H1 (cell line): ENCODE measurements around the gene SLC16A8. TPM values are rescaled to one million over a fixed set of nuclear protein-coding genes. Genes with fewer than 3 reads are reported as not detected.

ENCODE experiments used
- MAFK ChIP-seq: IDR thresholded peaks from 2 replicates; pipeline ENCODE4 v1.6.1; 2012; ENCODE audit warnings: low read depth, mild to moderate bottlenecking, improper control_type of control experiment, low read length
- RAD21 ChIP-seq, 2 experiments: IDR thresholded peaks in 1 of 2; conservative IDR thresholded peaks in 1 of 2; 2 replicates each; pipeline ENCODE4 v1.6.1; 2011; ENCODE audit warnings: low read depth in 2 of 2, low read length in 2 of 2, improper control_type of control experiment in 1 of 2, inconsistent platforms in 1 of 2, mild to moderate bottlenecking in 1 of 2, moderate library complexity in 1 of 2
- polyA plus RNA-seq, 7 experiments: library from polyadenylated mRNA; depleted of rRNA in 3 of 7; stranded (reverse) in 5 of 7; unstranded in 2 of 7; fragments of >200 nt in 5 of 7; fragments of 200-250 nt in 2 of 7; gene quantifications; 1 replicate in 5 of 7; 2 replicates in 1 of 7; 4 replicates in 1 of 7; pipeline versions ENCODE4 v1.2.1 to v1.2.3, GENCODE V29; 2011 to 2013; ENCODE audit warnings: missing spikeins in 2 of 7, mixed read lengths in 2 of 7
- total RNA-seq: library from RNA; stranded (reverse); fragmentation: NEBNext Ultra II Directional; extraction: Animal tissue kit (Norgen Biotek cat#: 25700); gene quantifications from 2 replicates; pipeline ENCODE4 v1.2.1, GENCODE V29; 2021

Gene SLC16A8
- total and polyA plus RNA-seq, 2 of the 8 experiments (the other 6 are each of a cell fraction or from before 2014, with no cell fraction given), result 0.70 TPM; not detected in 1

DNA sequence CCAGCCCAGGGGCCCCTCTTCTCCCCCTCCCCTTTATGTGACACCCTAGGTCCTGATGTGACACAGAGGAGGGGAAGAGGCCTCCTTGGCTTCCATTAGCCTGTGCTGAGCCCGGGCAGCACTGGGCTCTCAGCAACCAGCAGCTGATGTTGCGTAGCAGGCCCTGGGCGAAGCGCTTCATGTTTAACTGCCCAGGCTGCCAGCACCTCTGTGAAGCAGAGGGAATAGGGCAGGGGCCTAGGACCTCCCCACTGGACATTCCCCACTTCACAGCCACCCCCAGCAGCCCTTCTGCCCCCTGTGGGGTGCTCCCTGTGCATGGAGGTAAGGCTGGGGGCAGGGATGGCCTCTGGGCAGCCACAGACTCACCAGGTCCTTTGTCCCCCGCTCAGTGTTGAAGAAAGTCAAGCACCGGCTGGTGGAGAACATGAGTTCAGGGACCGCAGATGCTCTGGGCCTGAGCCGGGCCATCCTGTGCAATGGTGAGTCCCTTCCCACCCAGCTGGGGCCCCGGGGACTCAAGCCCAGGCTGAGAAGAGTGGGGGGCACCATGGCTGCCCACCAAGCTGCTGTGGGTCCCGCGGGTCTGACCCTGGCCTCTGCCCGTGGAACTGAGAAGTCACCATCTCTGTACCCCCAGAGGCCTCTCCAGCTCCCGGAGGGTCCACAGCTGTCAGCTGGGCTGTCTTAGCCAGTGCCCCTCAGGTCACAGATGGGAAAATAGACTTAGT is 15.2 kb downstream of the SLC16A8 start (continued):
- TF ChIP-seq RAD21 (IDR thresholded peaks at IDR 0.05 in 1 of 2, conservative IDR thresholded peaks at IDR 0.05 in 1 of 2; ENCODE audit: low read depth in 2 of 2, low read length in 2 of 2) (no peak), MAFK (no peak)
